ENCODE data around the gene TMEM201. TPM values are rescaled to one million over a fixed set of nuclear protein-coding genes. Genes with fewer than 3 reads are reported as not detected.

TMEM201 gene
- total RNA-seq, 1 experiment from 2014 or later, result 17.4 TPM

GRCh38 chr1:9628541-9629444, 40.1 kb downstream of the TMEM201 start:
- no peak overlapping the region for H3K4me2 ChIP-seq
- CTCF ChIA-PET, result interaction anchor here (1.1 kb wide), 1 partner anchor 96 kb away, joined by 3 read pairs; no protein-coding TSS in a partner anchor
- POLR2A ChIA-PET (ENCODE audit: unreplicated experiment), result interaction anchor here (0.6 kb wide), 1 partner anchor 291 kb away, joined by 16 read pairs; no protein-coding TSS in a partner anchor
- H3K4me1 ChIP-seq (replicated peaks; ENCODE audit: insufficient read depth), result no peaks in the 10 kb centered on the region; the same call in 1 of the 2 replicates
- no peaks in the 10 kb centered on the region for H3K27me3 ChIP-seq (ENCODE audit: insufficient read depth, low read depth)
- H3K36me3 ChIP-seq (ENCODE audit: low read depth), result no peaks in the 10 kb centered on the region
- H3K9me2 ChIP-seq (ENCODE audit: insufficient read depth), result no peaks in the 10 kb centered on the region
- H3K4me3 ChIP-seq, result no peak overlapping the region
- no peak for TF ChIP-seq CTCF (conservative IDR thresholded peaks at IDR 0.05)
- no peak for TF ChIP-seq EZH2 (IDR thresholded peaks at IDR 0.05; ENCODE audit: low read depth)
- DNase-seq, result no peak
- H4K20me1 ChIP-seq (ENCODE audit: insufficient read depth), result no peaks in the 10 kb centered on the region
- BruUV-seq (replicated peaks), result no TSS peak
- no peak overlapping the region for H2AFZ ChIP-seq
- H3K27ac ChIP-seq, result no peak overlapping the region
- intact Hi-C loops (cut with micrococcal nuclease; ENCODE audit: unreplicated experiment), result no loop called here
- H3K9me3 ChIP-seq (ENCODE audit: insufficient read depth, low read depth), result no peaks in the 10 kb centered on the region
- H3F3A ChIP-seq (ENCODE audit: insufficient read depth, low read depth), result no peaks in the 10 kb centered on the region
- no peaks in the 10 kb centered on the region for H3K79me2 ChIP-seq (ENCODE audit: low read depth)

GRCh38 chr1:9629445-9630201, 40.9 kb downstream of the TMEM201 start:
- H3K27ac ChIP-seq, result no peak overlapping the region
- no peak for DNase-seq
- POLR2A ChIA-PET (ENCODE audit: unreplicated experiment), result no interaction called here
- no peak overlapping the region for H3K4me2 ChIP-seq
- no peak overlapping the region for H2AFZ ChIP-seq
- intact Hi-C loops (cut with micrococcal nuclease; ENCODE audit: unreplicated experiment), result no loop called here
- no TSS peak for BruUV-seq (replicated peaks)
- H3K4me1 ChIP-seq (replicated peaks; ENCODE audit: insufficient read depth), result no peaks in the 10 kb centered on the region; the same call in 1 of the 2 replicates
- CTCF ChIA-PET, result interaction anchor here (1.1 kb wide), 1 partner anchor 95 kb away, joined by 3 read pairs; no protein-coding TSS in a partner anchor
- no peaks in the 10 kb centered on the region for H3K9me3 ChIP-seq (ENCODE audit: insufficient read depth, low read depth)
- H3K4me3 ChIP-seq, result no peak overlapping the region
- H3K27me3 ChIP-seq (ENCODE audit: insufficient read depth, low read depth), result no peaks in the 10 kb centered on the region
- no peaks in the 10 kb centered on the region for H3K9me2 ChIP-seq (ENCODE audit: insufficient read depth)
- H3F3A ChIP-seq (ENCODE audit: insufficient read depth, low read depth), result no peaks in the 10 kb centered on the region
- H4K20me1 ChIP-seq (ENCODE audit: insufficient read depth), result no peaks in the 10 kb centered on the region
- H3K36me3 ChIP-seq (ENCODE audit: low read depth), result no peaks in the 10 kb centered on the region
- TF ChIP-seq CTCF (conservative IDR thresholded peaks at IDR 0.05), result no peak
- no peak for TF ChIP-seq EZH2 (IDR thresholded peaks at IDR 0.05; ENCODE audit: low read depth)
- no peaks in the 10 kb centered on the region for H3K79me2 ChIP-seq (ENCODE audit: low read depth)

GRCh38 chr1:9630331-9631111, 41.8 kb downstream of the TMEM201 start:
- no peak overlapping the region for H2AFZ ChIP-seq
- no peaks in the 10 kb centered on the region for H3F3A ChIP-seq (ENCODE audit: insufficient read depth, low read depth)
- TF ChIP-seq CTCF (conservative IDR thresholded peaks at IDR 0.05), result no peak
- no peak for TF ChIP-seq EZH2 (IDR thresholded peaks at IDR 0.05; ENCODE audit: low read depth)
- no peaks in the 10 kb centered on the region for H3K79me2 ChIP-seq (ENCODE audit: low read depth)
- H4K20me1 ChIP-seq (ENCODE audit: insufficient read depth), result no peaks in the 10 kb centered on the region
- H3K36me3 ChIP-seq (ENCODE audit: low read depth), result no peaks in the 10 kb centered on the region
- no peaks in the 10 kb centered on the region for H3K27me3 ChIP-seq (ENCODE audit: insufficient read depth, low read depth)
- H3K9me2 ChIP-seq (ENCODE audit: insufficient read depth), result no peaks in the 10 kb centered on the region
- BruUV-seq (replicated peaks), result no TSS peak
- H3K4me2 ChIP-seq, result no peak overlapping the region
- POLR2A ChIA-PET (ENCODE audit: unreplicated experiment), result interaction anchor here (0.6 kb wide), 1 partner anchor 238 kb away, joined by 6 read pairs; no protein-coding TSS in a partner anchor
- H3K27ac ChIP-seq, result no peak overlapping the region
- H3K9me3 ChIP-seq (ENCODE audit: insufficient read depth, low read depth), result no peaks in the 10 kb centered on the region
- CTCF ChIA-PET, result interaction anchor here (0.6 kb wide), 1 partner anchor 11 kb away, joined by 3 read pairs; no protein-coding TSS in a partner anchor
- intact Hi-C loops (cut with micrococcal nuclease; ENCODE audit: unreplicated experiment), result no loop called here
- DNase-seq, result no peak
- no peaks in the 10 kb centered on the region; the same call in 1 of the 2 replicates for H3K4me1 ChIP-seq (replicated peaks; ENCODE audit: insufficient read depth)
- H3K4me3 ChIP-seq, result no peak overlapping the region

All from PC-9 (cell line).